Karpas-422 (cell line): Measurements from ENCODE around the gene SLC22A6. TPM values are rescaled to one million over a fixed set of nuclear protein-coding genes. Genes with fewer than 3 reads are reported as not detected.

Source experiments
- DNase-seq: peaks from one replicate; pipeline ENCODE4 v3.0.0-alpha.2; 2015
- H2AFZ ChIP-seq: fragments of 200-600 bp; sonication (generic); 2 replicates; pipeline ENCODE4 v1.6.1; 2014; ENCODE audit warnings: antibody characterized with exemption, low read length, mixed read lengths
- H3K27ac ChIP-seq: fragments of 200-600 bp; sonication (generic); 2 replicates; pipeline ENCODE4 v1.5.1; 2014; ENCODE audit warnings: mild to moderate bottlenecking, low read length, moderate library complexity
- H3K27me3 ChIP-seq: fragments of 200-600 bp; sonication (generic); 2 replicates; pipeline ENCODE4 v1.6.1; 2014; ENCODE audit warnings: low read length, mixed read lengths
- H3K36me3 ChIP-seq: fragments of 200-600 bp; sonication (generic); 2 replicates; pipeline ENCODE4 v1.6.1; 2014; ENCODE audit warnings: low read length, mixed read lengths; ENCODE audit not compliant: insufficient read depth
- H3K4me1 ChIP-seq: fragments of 200-600 bp; sonication (generic); 2 replicates; pipeline ENCODE4 v1.6.1; 2014; ENCODE audit warnings: mild to moderate bottlenecking, low read length, mixed read lengths
- H3K4me2 ChIP-seq: fragments of 200-600 bp; sonication (generic); 2 replicates; pipeline ENCODE4 v1.6.1; 2014; ENCODE audit warnings: low read length, low read depth, mild to moderate bottlenecking; ENCODE audit not compliant: poor library complexity, severe bottlenecking
- H3K4me3 ChIP-seq: fragments of 200-600 bp; sonication (generic); 2 replicates; pipeline ENCODE4 v1.5.1; 2014; ENCODE audit warnings: mild to moderate bottlenecking, antibody characterized with exemption, low read length, mixed read lengths
- H3K79me2 ChIP-seq: fragments of 200-600 bp; sonication (generic); 2 replicates; pipeline ENCODE4 v1.6.1; 2014; ENCODE audit warnings: mild to moderate bottlenecking, low read length, mixed read lengths
- H3K9ac ChIP-seq: fragments of 200-600 bp; sonication (generic); 2 replicates; pipeline ENCODE4 v1.6.0; 2014; ENCODE audit warnings: low read length
- H3K9me2 ChIP-seq: fragments of 200-600 bp; sonication (generic), shearing (Covaris generic); replicated peaks from 2 replicates; pipeline ENCODE4 v1.6.0; 2014; ENCODE audit warnings: mild to moderate bottlenecking, low read length, moderate library complexity; ENCODE audit not compliant: insufficient read depth
- H3K9me3 ChIP-seq: fragments of 300-700, 200-600 bp; sonication (generic); 2 replicates; pipeline ENCODE4 v1.6.1; 2014; ENCODE audit warnings: low read length, mixed read lengths
- H4K20me1 ChIP-seq: fragments of 200-600 bp; sonication (generic); 2 replicates; pipeline ENCODE4 v1.6.1; 2014; ENCODE audit warnings: mild to moderate bottlenecking, antibody characterized with exemption, low read length, low read depth; ENCODE audit not compliant: insufficient read depth
- total RNA-seq: library from RNA; depleted of rRNA; stranded (reverse); fragments of >200 nt; shearing (Covaris generic); gene quantifications from 2 replicates; pipeline ENCODE4 v1.2.3, GENCODE V29; 2014; ENCODE audit warnings: low replicate concordance; rRNA removed

Gene SLC22A6, protein sequence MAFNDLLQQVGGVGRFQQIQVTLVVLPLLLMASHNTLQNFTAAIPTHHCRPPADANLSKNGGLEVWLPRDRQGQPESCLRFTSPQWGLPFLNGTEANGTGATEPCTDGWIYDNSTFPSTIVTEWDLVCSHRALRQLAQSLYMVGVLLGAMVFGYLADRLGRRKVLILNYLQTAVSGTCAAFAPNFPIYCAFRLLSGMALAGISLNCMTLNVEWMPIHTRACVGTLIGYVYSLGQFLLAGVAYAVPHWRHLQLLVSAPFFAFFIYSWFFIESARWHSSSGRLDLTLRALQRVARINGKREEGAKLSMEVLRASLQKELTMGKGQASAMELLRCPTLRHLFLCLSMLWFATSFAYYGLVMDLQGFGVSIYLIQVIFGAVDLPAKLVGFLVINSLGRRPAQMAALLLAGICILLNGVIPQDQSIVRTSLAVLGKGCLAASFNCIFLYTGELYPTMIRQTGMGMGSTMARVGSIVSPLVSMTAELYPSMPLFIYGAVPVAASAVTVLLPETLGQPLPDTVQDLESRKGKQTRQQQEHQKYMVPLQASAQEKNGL
- not detected in 2 replicates for total RNA-seq

- Histone ChIP-seq H3K4me1 (no peaks in the 10 kb centered on the region), H4K20me1 (no peaks in the 10 kb centered on the region), H3K9me2 (no peaks in the 10 kb centered on the region), H3K79me2 (no peaks in the 10 kb centered on the region), H3K36me3 (no peaks in the 10 kb centered on the region), H3K4me2 (no peak within 1 kb of the TSS), H3K27me3 (no peaks in the 10 kb centered on the region), H3K9me3 (no peaks in the 10 kb centered on the region), H3K4me3 (no peak within 1 kb of the TSS), H3K9ac (no peak within 1 kb of the TSS), H2AFZ (no peak within 1 kb of the TSS), H3K27ac (no peak within 1 kb of the TSS)
- DNase-seq, result no peak
Measured at GRCh38 chr11:62984451-62984991, at the start of gene SLC22A6. Gene SLC22A6 (minus strand): TSS chr11:62984967. CDS start chr11:62984690, 277 bp downstream.

GRCh38 chr11:63032457-63032856 is 47.7 kb upstream of the SLC22A6 start:
- Histone ChIP-seq H3K4me2 (no peak overlapping the region), H3K9me2 (no peaks in the 10 kb centered on the region)

DNA sequence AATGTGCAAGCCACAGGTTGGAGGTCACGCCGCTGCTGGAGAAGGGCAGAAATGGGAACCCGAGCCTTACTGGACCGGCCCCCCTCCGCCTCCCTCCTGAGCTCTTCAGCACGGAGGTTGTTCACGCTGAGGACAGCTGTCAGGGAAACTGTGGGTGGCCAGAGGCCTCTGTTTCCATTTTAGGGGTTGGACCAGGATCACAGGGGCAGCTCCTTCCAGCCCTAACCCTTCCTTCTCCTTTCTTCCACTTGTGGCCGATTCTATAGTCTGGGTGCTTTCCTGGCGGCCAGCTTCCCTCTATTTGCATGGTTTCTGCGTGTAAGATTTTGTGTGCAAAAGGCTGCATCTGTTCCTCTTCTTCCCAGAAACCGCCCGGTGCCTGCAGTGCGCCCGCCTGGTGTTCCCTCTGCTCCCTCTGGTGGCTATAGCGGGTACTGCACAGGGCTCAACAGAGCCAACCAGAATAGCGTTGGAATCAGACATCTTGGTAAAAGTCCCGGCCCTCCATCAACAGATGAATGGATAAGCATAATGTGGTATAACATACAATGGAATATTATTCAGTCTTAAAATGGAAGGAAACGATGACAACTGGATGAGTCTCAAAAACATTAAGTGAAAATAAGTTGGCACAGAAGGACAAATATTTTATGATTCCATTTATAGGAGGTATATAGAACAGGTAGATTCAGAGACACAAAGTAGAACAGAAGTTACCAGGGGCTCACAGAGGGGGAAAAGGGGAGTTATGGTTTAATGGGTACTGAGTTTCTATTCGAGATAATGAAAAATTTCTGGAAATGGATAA is 39.3 kb upstream of the SLC22A6 start:
- no peak overlapping the region for H3K27ac ChIP-seq
- H3K9ac ChIP-seq, result no peak overlapping the region
- H2AFZ ChIP-seq, result no peak overlapping the region; the same call in 1 of the 2 replicates

More at GRCh38 chr11:63032457-63032856, 47.7 kb upstream of the SLC22A6 start:
- DNase-seq, result no peak
- Histone ChIP-seq H3K9ac (no peak overlapping the region), H3K27me3 (no peaks in the 10 kb centered on the region), H3K79me2 (no peaks in the 10 kb centered on the region), H3K9me3 (no peaks in the 10 kb centered on the region), H3K4me3 (no peak overlapping the region), H4K20me1 (no peaks in the 10 kb centered on the region), H2AFZ (no peak overlapping the region), H3K4me1 (no peaks in the 10 kb centered on the region), H3K27ac (no peak overlapping the region), H3K36me3 (no peaks in the 10 kb centered on the region)

GRCh38 chr11:63023222-63023814 is 38.6 kb upstream of the SLC22A6 start:
- Histone ChIP-seq H3K9me2 (no peaks in the 10 kb centered on the region), H3K36me3 (no peaks in the 10 kb centered on the region), H3K4me2 (no peak overlapping the region), H3K4me1 (no peaks in the 10 kb centered on the region), H3K27me3 (no peaks in the 10 kb centered on the region), H4K20me1 (no peaks in the 10 kb centered on the region; the same call in 1 of the 2 replicates), H3K4me3 (no peak overlapping the region), H3K9ac (no peak overlapping the region), H2AFZ (no peak overlapping the region), H3K27ac (no peak overlapping the region), H3K79me2 (no peaks in the 10 kb centered on the region), H3K9me3 (no peaks in the 10 kb centered on the region)
- no peak for DNase-seq

More for the DNA sequence above, 39.3 kb upstream of the SLC22A6 start:
- Histone ChIP-seq H3K4me3 (no peak overlapping the region), H4K20me1 (no peaks in the 10 kb centered on the region; the same call in 1 of the 2 replicates), H3K4me1 (no peaks in the 10 kb centered on the region), H3K36me3 (no peaks in the 10 kb centered on the region), H3K27me3 (no peaks in the 10 kb centered on the region), H3K79me2 (no peaks in the 10 kb centered on the region), H3K4me2 (no peak overlapping the region), H3K9me2 (no peaks in the 10 kb centered on the region), H3K9me3 (no peaks in the 10 kb centered on the region)
- peak; percentile 90 for DNase-seq

DNA sequence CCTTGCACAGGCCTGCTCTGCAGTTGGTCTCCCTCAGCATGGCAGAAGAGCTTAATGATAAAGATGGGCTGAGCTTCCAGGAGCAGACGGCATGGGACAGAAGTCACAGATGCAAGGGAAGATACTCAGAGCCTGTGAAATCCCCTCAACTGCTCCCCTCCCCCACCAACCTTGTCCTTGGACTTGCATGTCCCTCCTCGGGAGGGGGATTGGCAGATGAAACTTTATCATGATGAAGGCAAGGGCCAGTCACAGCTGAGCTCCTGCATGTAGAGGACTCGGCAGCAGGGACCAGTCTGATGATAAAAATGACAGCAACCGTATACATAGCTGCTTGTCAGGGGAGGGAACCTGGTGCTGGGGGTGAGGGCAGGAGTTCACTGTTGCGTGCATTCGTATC is 37.7 kb upstream of the SLC22A6 start:
- Histone ChIP-seq H2AFZ (no peak overlapping the region), H3K27me3 (no peaks in the 10 kb centered on the region), H3K4me1 (no peaks in the 10 kb centered on the region), H4K20me1 (no peaks in the 10 kb centered on the region; the same call in 1 of the 2 replicates), H3K9ac (no peak overlapping the region), H3K36me3 (no peaks in the 10 kb centered on the region), H3K4me2 (no peak overlapping the region), H3K9me2 (no peaks in the 10 kb centered on the region), H3K4me3 (no peak overlapping the region), H3K27ac (no peak overlapping the region), H3K9me3 (no peaks in the 10 kb centered on the region), H3K79me2 (no peaks in the 10 kb centered on the region)
- no peak for DNase-seq

DNA sequence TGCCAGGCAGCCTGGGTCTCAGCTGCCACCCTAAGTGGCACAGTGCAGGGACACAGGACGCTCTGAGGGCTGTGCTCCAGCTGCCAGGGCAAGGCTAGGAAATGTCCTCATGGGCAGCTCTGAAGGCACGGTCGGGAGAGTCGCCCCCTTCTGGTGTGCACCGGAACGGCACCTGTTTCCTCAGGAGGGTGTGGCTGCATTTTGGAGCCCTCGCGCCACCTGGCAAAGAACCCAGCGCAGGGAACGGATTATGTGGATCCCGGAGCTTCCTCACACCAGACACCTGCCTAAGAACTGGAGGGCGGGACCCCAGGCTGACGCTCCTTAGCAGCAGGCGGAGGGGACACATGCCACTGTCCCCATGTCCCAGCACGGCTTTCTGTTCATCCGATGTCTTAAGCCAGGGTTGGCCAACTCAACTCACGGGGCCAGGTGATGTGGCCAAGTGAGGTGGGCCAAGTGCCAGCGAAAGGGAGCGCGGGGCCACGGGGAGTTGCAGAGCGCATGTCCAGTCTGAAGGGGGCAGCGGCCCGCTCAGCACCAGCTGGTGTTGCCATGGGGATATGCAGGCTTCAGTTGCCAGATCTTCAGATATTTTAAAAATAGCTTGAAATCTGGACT is 36.0 kb upstream of the SLC22A6 start:
- Histone ChIP-seq H3K9ac (no peak overlapping the region), H3K4me2 (no peak overlapping the region), H3K79me2 (no peaks in the 10 kb centered on the region), H3K4me3 (no peak overlapping the region), H3K27me3 (no peaks in the 10 kb centered on the region), H3K36me3 (no peaks in the 10 kb centered on the region), H3K9me2 (no peaks in the 10 kb centered on the region), H3K27ac (no peak overlapping the region), H3K4me1 (no peaks in the 10 kb centered on the region), H4K20me1 (no peaks in the 10 kb centered on the region; the same call in 1 of the 2 replicates), H3K9me3 (no peaks in the 10 kb centered on the region), H2AFZ (no peak overlapping the region)
- DNase-seq, result peak; percentile 73

DNA sequence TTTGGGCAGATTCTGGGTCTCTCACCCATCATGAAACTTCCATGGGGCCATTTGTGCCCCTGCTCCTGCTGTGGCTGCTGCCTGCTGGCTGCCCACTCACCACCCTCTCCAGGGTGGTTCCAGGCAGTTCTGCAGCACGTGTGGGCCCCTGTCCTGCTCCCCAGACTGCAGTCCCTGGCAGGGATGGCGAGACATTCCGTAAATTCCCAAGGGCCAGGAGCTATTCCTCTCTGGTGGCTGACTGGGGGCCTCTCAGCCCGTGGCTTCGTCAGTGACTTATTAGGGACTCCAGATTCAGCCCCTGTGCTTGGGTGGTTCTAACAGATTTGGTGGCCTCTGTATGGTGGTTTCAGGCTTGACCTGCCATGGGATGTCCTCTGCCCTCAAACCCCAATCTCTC is 34.7 kb upstream of the SLC22A6 start:
- Histone ChIP-seq H3K4me1 (no peaks in the 10 kb centered on the region), H3K9ac (no peak overlapping the region), H3K79me2 (no peaks in the 10 kb centered on the region), H3K9me2 (no peaks in the 10 kb centered on the region), H3K36me3 (no peaks in the 10 kb centered on the region), H4K20me1 (no peaks in the 10 kb centered on the region; the same call in 1 of the 2 replicates), H3K27ac (no peak overlapping the region), H3K4me2 (no peak overlapping the region), H3K4me3 (no peak overlapping the region), H3K9me3 (no peaks in the 10 kb centered on the region), H3K27me3 (no peaks in the 10 kb centered on the region), H2AFZ (no peak overlapping the region)
- DNase-seq, result no peak
